Measurements from ENCODE around the gene IL3RA. TPM values are rescaled to one million over a fixed set of nuclear protein-coding genes. Genes with fewer than 3 reads are reported as not detected.

The IL3RA gene
- total and polyA plus RNA-seq, 2 of the 8 experiments (the other 6 are each of a cell fraction or from before 2014, with no cell fraction given) = 0.11 TPM; not detected in 1

DNA sequence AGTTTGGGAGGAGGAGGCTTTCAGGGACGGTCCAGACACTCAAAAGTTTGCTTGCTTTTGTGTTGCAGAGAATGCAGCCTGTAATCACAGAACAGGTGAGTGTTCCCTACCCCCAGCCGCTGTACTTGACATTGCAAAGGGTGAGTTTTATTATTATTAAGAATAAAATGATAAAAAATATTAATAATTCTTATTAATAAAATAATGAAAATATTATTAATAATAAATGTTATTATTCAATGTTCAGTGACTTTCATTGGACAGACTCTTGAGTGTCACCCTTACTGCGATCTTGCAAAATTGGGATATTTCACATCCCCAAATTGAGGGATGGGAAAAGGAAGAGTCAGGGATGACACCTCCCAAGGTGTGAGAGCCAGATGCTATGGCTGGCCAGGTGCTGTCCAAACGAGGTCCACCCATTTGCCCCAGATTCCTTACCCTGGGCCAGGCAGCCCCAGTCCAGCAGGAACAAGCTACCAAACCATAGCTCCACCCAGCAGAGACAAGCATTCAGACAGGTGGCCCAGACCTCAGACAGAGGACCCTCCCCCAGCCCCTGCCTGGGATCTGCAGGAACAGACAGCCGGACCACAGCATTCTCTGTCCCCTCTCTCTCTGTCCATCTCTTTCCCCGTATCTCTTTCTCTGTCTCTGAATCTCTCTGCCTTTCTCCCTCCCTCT is 22.4 kb downstream of the IL3RA start:
- H3K56ac ChIP-seq (replicated peaks; ENCODE audit: insufficient read length, low read depth, low read length) = no peak overlapping the region
- peaks cover 0 to 6% of the 10 kb centered on the region in 2 experiments; a peak in 2 of 4 replicates for H3K9me3 ChIP-seq (ENCODE audit: insufficient read depth in 2 of 2, low read depth in 1 of 2, low read length in 1 of 2)
- H3K9ac ChIP-seq (replicated peaks in 1 of 4; ENCODE audit: extremely low read depth in 1 of 4, low read depth in 3 of 4, low read length in 3 of 4) = no peak overlapping the region
- H3K4me1 ChIP-seq (replicated peaks in 1 of 4; ENCODE audit: control insufficient read depth in 3 of 4, insufficient read depth in 4 of 4, low read length in 3 of 4) = peaks cover 2 to 6% (median 5%) of the 10 kb centered on the region in 4 experiments; a peak in 5 of 7 replicates
- DNase-seq (ENCODE audit: low read depth in 1 of 2, low spot score in 2 of 2) (no peak), FAIRE-seq (no peak)
- no peak overlapping the region for H2BK15ac ChIP-seq (ENCODE audit: low read length)
- H3K4me3 ChIP-seq (ENCODE audit: extremely low read depth in 1 of 4, insufficient read depth in 2 of 4, low read depth in 3 of 4, low read length in 4 of 4) = no peak overlapping the region
- no peaks in the 10 kb centered on the region for H3K23me2 ChIP-seq (ENCODE audit: low read depth, low read length)
- no peak overlapping the region for H4K91ac ChIP-seq (replicated peaks; ENCODE audit: insufficient read length, low read length)
- H3K27me3 ChIP-seq (replicated peaks in 1 of 4; ENCODE audit: control insufficient read depth in 3 of 4, extremely low read depth in 1 of 4, insufficient read depth in 3 of 4, low read length in 3 of 4) = no peaks in the 10 kb centered on the region; a peak in 1 of 7 replicates
- H4K20me1 ChIP-seq (replicated peaks in 1 of 2; ENCODE audit: control insufficient read depth in 1 of 2, insufficient read depth in 2 of 2, low read length in 2 of 2) = no peaks in the 10 kb centered on the region
- H2BK12ac ChIP-seq (ENCODE audit: low read depth, low read length) = no peak overlapping the region
- 89% methylated on average over 5 of the region's 6 CpGs; no CpG with 5 or more reads in 1 of the 2 experiments for WGBS, 2 experiments (ENCODE audit: extremely low coverage in 1 of 2, insufficient coverage in 1 of 2, insufficient read length in 1 of 2, insufficient replicate concordance in 2 of 2, low coverage in 1 of 2, low lambda C conversion rate in 2 of 2, missing lambda C conversion rate in 1 of 2)
- no peak overlapping the region for H2BK5ac ChIP-seq (ENCODE audit: low read depth, low read length)
- H3K4ac ChIP-seq (replicated peaks; ENCODE audit: insufficient read length, low read depth, low read length) = no peak overlapping the region
- H2AFZ ChIP-seq (ENCODE audit: low read length) = no peak overlapping the region
- ChIA-PET CTCF (ENCODE audit: partially characterized antibody) (no interaction called here), POLR2A (ENCODE audit: partially characterized antibody) (no interaction called here)
- no peaks in the 10 kb centered on the region for H3K79me2 ChIP-seq (ENCODE audit: control insufficient read depth in 1 of 2, insufficient read depth in 2 of 2, low read length in 2 of 2)
- H2AK5ac ChIP-seq (ENCODE audit: low read depth, low read length) = no peak overlapping the region
- no peak overlapping the region for H3K23ac ChIP-seq (ENCODE audit: insufficient read length)
- H3K36me3 ChIP-seq (ENCODE audit: control insufficient read depth in 2 of 4, insufficient read depth in 4 of 4, low read length in 3 of 4) = peaks cover 0 to 9% (median 4%) of the 10 kb centered on the region in 4 experiments; a peak in 2 of 8 replicates
- H4K5ac ChIP-seq (ENCODE audit: insufficient read length, low read depth, low read length) = no peak overlapping the region
- H3K79me1 ChIP-seq (ENCODE audit: low read depth, low read length) = no peaks in the 10 kb centered on the region
- no peak overlapping the region for H2BK120ac ChIP-seq (replicated peaks; ENCODE audit: low read depth, low read length)
- H3K4me2 ChIP-seq (ENCODE audit: insufficient read depth in 1 of 2, low read depth in 2 of 2, low read length in 2 of 2) = no peak overlapping the region
- H3K18ac ChIP-seq (ENCODE audit: extremely low read depth, low read length) = no peak overlapping the region
- no peak for TF ChIP-seq SIN3A (conservative IDR thresholded peaks at IDR 0.05 in 1 of 2, IDR thresholded peaks at IDR 0.05 in 1 of 2; ENCODE audit: low read depth in 1 of 2, low read length in 2 of 2)
- TF ChIP-seq NRF1 (IDR thresholded peaks at IDR 0.05; ENCODE audit: low read depth, low read length) = no peak
- no peak for TF ChIP-seq BACH1 (IDR thresholded peaks at IDR 0.05; ENCODE audit: low read length)
- no peak overlapping the region; the same call in 1 of the 2 replicates for H4K8ac ChIP-seq (ENCODE audit: extremely low read depth, insufficient read depth, low read length)
- no peak overlapping the region for H3K27ac ChIP-seq (ENCODE audit: low read depth, low read length)
- no peak overlapping the region for H3K14ac ChIP-seq (ENCODE audit: insufficient read length)
- H2BK20ac ChIP-seq (ENCODE audit: low read length) = no peak overlapping the region

All from H1 (cell line).